Breast epithelium (tissue), 3 donors: ENCODE results near the gene FAM177B.

Experiments
- CTCF ChIP-seq, 3 donors: fragments of 450-650 bp; IDR thresholded peaks; one replicate each; pipeline ENCODE4 v1.5.1; 2016 to 2017; ENCODE audit warnings: antibody characterized with exemption in 3 of 3, mild to moderate bottlenecking in 3 of 3, moderate library complexity in 3 of 3
- POLR2A ChIP-seq: fragments of 450-650 bp; IDR thresholded peaks from one replicate; pipeline ENCODE4 v1.6.1; 2016; ENCODE audit warnings: antibody characterized with exemption, mild to moderate bottlenecking, moderate library complexity
- POLR2AphosphoS5 ChIP-seq, 3 donors: sonication (generic); formaldehyde crosslinking; IDR thresholded peaks; one replicate each; pipeline ENCODE4 v1.6.1; 2017; ENCODE audit warnings: antibody characterized with exemption in 3 of 3

GRCh38 chr1:222759451-222760035 is 22.5 kb downstream of the FAM177B start:
- TF ChIP-seq CTCF (IDR thresholded peaks at IDR 0.05) = no peak
- TF ChIP-seq POLR2A = no peak
- no peak for TF ChIP-seq POLR2AphosphoS5 (IDR thresholded peaks at IDR 0.05)
